M059J (cell line): ENCODE data around the gene MTHFD1L. TPM values are rescaled to one million over a fixed set of nuclear protein-coding genes. Genes with fewer than 3 reads are reported as not detected.

ENCODE experiments used
- DNase-seq: peaks from one replicate; pipeline ENCODE4 v3.0.0-alpha.2; 2012; ENCODE audit warnings: low read depth
- total RNA-seq: library from RNA; depleted of rRNA; stranded (reverse); fragments of >200 nt; shearing (Covaris generic); gene quantifications from 2 replicates; pipeline ENCODE4 v1.2.3, GENCODE V29; 2014

MTHFD1L gene
- total RNA-seq, 1 experiment from 2014 or later = 10.9 TPM

DNA sequence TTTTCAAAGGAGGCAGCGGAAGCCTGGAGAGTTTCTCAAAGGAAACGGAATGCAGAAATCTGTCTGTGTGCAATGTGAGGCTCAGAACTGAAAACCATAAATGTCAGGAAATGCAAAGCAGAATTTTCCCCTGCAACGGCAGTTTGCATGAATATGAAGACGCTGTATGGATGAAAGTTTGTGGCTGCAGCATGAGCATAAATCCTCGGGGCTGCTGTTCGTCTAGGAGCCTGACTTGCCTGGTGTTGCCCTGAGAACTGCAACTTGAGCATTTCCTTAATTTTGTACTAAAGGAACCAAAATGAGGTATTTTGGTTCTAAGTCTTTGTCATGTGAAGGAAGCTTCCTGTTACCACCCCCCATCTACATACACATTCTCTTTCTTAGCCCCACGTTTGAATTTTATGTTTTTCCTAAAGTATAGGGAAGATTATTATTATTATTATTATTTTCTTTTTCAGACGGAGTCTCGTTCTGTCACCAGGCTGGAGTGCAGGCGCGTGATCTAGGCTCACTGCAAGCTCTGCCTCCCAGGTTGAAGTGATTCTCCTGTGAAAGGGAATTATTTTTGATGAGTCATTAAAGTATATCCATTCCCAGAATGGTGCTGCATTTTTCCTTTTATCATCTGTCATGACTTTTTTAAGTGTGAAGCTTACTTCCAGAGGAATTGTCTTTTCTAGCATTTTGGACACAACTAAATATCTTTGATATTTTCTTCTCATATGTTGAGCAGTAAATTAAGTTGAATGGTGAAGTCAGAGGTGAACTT is 33.1 kb downstream of the MTHFD1L start:
- DNase-seq = peak; percentile 34

DNA sequence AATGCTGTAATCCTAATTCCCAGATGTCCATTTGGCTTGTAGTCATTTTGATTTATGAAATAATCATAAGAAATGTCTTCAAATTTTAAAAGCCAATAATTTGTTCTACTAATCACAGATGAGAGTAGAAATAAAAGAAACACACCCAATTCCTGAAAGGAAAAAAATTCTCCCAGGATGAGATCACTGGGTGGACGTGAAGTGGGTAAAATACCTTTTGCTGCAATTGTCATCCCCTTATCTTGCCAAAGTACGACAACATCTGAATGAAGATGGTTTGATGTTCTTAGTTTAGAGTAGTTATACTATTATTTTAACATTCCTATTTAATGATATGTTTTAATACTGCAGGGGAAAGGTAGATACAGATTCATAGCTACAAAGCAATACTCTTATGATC is 33.7 kb downstream of the MTHFD1L start:
- no peak for DNase-seq

DNA sequence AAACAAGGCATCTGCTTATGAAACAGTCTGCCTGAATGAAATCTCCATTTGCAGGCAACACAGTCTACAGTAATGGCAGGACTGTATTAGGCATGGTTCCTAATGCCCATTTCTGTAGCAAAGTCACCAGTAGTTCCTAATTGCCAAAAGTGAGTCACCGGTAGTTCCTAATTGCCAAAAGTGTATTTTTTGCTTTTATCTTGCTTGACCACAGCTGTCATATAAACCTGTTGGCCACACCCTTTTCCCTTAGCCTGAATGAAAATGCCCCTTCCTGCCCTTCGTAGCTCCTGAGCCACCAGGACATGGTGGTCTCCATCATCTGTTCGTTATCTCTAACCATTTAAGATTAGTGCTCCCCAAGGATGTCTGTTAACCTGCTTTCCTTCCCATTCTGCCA is 34.5 kb downstream of the MTHFD1L start:
- peak; percentile 72 for DNase-seq

DNA sequence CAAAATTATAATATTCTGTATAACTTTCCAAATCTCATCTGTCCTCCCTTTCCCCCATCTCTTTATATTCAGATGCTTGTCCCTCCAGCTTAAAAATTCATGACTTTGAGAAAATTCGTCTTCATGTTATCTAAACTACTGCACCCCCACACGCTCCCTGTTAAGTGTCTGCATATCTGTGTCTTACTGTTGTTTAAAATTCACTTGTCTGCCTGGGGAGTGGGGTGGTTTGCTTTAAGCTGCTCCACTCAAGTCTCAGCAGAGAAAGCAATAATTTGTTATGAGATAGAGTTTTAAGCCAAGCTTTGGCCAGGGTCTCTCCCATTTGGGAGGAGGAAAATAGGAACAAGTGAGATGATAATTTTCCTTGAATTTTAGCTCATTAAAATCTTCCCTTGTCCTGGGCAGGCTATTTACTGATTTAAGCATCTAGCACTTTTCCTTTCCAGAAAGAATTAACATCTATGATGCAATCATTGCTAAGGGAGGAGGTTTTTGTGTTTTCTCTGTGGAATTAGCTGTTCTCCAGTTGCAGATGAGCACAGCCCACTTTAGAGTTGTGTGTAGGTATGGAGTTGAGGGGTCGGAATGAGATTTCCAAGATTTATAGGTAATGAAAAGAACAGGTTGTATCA is 36.8 kb downstream of the MTHFD1L start:
- no peak for DNase-seq

DNA sequence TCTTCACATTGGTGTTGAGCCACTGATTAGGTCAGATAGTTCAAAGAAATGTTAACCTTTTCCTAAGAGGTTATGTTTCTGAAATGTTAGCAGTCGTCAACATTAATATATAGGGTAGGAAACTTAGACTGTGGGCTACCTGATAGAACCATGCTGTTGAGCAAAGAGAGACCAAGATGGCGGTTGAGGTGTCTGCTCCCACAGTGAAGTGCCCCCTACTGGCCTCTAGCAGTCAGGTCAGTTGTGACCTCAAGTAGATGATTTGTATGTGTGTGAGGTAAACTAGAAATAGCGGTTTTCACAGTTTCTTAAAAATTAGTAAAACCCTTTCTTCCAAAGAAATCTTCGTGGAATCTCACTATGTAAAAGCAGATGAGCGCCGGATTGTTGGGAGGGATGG is 40.3 kb downstream of the MTHFD1L start:
- no peak for DNase-seq

DNA sequence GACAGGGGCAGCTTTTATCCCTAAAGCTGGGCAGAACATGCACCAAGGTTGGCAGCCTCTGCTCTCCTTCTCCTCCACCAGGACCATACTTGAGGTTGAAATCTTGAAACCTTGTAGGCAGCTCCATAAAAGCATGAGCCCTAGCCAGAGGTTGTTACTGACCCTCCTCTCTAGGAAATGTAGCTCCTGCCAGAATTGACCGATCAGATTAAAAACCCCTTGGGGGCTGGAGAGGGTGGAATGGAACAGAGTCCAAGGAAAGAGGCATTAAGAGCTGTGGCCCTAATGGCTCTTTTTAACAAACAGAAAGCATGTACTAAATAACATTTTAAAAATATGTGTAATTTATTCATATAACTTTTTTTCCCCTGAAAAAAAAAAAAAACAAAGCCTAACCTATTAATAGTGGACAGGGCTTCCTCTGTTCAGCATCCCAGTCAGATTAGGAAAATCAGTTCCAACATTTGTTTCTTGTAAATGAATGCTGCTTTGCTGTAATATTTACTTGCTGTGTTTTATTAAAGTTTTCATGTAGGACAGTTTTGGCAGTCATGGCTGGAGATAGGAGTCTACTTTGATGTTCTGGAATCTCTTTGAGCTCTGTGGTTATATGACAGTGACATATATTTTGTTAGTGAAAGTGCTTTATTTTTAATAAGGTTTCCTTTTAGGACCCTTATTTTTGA is 41.3 kb downstream of the MTHFD1L start:
- no peak for DNase-seq

DNA sequence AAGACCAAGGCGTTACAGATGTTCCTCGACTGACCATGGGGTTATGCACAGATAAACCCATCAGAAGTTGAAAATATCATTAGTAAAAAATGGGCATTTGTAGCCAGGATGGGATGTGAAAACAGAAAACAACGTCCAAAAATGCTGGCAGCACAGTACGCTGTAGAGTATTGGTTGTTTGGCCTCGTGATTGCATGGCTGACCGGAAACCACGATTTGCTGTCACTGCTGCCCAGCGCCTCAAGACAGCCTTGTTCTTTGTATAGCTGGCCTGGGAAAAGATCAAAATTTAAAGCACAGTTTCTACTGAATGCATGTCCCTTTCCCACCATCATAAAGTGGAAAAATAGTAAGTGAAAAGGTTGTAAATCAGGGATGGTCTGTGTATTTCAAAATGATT is 41.9 kb downstream of the MTHFD1L start:
- no peak for DNase-seq

DNA sequence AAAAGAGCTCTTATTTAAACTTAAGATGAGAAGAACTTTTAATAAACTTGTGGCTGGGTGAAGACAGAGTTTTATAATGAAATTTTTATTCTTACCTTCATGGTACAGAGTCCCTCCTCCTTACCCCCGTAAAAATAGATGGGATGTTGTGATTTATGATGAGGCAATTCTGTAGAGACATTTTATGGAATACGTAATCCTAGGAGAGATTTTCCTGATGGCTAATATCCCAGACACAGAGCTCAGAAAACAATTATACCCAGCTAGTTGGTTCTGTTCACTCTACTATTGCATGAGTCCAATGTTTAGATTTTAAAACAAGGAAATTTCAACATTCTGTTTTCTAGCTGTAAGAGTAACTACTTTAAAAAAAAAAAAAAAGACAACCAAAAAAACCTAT is 43.4 kb downstream of the MTHFD1L start:
- DNase-seq = no peak

DNA sequence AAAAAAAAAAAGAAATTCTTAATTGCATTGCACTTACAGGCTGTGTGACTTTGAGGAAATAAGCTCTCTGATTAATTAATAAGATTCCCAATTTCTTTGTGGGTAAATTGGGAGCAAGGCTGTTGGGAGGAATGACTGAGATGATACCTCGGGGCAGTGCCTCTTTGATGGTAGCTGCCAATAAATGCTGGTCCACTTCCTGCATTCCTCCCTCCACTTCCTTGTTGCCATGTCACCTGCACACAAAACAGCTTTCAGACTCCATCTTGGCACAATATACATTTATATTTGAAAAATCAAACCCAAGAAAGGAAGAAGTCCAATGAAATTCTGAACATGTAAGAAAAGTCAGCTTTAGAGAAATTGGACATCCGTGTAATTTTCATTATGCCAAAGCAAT is 45.1 kb downstream of the MTHFD1L start:
- no peak for DNase-seq

DNA sequence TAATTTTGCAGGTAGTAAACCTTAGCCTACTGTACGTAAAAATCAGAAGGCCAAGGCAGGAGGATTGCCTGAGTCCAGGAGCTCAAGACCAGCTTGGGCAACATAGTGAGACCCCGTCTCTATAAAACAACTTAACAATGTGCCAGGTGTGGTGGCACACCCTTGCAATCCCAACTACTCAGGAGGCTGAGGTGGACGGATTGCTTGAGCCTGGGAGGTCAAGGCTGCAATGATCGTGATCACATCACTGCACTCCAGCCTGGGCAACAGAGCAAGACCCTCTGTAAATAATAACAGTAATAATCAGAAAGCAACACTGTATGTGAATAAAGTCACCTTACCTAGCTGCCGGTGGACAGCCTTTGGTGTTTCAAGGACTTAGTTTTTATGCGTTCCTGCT is 48.9 kb downstream of the MTHFD1L start:
- no peak for DNase-seq

DNA sequence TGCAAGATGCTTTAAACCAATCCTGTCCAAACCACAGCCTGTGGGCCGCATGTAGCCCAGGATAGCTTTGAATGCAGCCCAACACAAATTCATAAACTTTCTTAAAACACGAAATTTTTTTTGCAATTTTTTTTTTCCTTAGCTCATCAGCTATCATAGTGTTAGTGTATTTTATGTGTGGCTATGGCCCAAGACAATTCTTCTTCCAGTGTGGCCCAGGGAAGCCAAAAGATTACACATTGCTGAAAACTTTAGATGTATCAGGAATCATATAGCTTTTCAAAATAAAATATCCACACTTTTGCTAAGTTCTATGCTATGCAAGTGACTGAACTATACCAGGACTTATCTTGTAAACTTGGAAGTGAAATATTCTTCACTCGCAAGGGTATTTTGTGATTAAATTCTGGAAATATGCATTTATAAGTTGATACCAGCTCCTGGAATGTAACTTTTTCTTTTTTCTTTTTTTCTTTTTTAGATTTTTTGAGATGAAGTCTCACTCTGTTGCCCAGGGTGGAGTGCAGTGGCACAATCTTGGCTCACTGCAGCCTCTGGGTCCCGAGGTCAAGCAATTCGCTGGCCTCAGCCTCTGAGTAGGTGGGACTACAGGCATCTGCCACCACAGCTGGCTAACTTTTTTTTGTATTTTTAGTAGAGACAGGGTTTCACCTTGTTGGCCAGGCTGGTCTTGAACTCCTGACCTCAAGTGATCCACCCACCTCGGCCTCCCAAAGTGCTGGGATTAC is 49.8 kb downstream of the MTHFD1L start:
- no peak for DNase-seq

DNA sequence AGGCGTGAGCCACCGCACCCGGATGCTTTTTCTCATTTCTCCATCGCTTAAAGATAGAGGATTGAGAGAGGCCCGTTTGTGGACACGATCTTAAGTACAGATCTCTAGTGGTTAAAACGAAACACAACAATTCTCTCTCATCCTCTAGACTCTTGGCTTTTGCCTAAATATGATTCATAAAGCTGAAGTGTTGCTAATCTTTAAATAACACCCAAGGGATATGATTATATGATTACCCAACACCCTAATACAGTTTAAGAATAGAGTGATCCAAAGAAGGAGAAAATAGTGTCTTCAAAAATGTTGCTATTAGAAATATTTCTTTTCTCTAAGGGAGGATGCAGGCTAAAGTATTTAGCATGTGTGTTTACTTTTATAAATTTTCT is 50.4 kb downstream of the MTHFD1L start:
- no peak for DNase-seq

DNA sequence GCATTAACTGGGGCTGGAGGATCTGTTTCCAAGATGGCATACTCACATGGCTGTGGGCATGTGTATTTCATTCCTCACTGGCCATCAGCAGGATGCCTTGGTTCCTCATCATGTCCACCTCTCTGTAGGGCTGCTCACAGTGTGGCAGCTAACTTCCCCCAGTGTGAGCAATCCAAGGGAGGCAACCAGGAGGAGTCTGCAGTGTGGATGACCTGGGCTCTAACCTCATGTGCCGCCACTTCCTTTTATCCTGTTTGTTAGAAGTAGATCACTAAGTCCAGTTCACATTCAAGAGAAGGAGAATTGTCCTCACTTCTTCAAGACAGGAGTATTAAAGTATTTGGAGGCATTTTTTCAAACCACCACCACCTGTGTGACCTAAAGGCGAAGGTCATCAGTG is 54.4 kb downstream of the MTHFD1L start:
- DNase-seq = no peak

DNA sequence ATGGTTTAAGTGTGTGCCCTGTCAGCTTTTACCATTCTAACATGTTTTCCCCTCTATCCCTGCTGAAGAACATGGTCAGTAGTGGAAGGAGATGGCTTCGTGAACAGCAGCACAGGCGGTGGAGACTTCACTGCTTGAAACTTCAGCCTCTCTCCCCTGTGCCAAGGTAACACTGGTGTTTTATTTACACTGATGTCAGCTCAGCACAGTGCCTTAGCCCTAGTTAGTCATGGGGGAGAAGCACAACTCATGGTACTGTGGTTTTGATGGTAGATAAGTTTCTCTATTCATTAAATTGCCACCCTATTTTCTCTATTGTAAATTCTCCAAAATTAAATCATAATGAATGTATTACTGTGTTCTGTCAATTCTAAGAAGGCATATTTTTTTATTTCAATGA is 56.6 kb downstream of the MTHFD1L start:
- DNase-seq = peak; percentile 53

DNA sequence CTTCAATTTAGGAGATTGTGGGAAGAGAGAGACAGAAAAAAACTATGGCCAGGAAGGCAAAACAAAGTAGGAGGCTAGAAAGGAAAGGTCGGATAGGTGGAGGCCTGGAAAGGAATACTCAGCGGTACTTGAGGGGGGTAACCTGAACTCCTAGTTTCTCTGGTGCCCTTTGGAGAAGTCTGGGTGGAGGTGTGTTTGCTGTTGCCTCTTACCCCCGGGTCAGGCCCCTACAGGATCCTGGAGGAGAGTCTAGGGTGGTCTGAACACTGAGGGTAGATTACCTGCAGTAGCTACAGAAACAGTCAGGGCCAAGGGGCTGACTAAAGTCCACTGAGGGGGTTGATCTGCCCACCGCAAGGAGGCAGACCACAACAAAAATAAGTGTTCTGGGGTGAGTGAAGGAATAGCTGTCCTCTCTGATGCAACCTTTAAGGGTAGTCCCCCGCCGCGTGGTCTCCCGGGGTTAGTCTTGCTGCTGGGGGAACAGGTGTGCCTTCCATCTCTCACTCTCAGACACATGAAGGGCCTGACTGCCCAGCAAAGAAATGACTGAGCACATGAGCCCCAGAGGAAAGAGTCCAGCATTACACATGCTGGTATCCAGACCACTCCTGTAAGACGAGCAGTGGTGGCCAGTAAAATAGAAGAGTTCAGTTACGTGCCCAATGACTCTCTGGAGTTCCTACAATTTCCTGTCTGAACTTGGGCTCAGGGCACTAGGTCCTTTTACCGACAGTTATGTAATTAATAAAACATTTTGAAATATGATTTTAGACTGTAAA is 59.5 kb downstream of the MTHFD1L start:
- DNase-seq = no peak

DNA sequence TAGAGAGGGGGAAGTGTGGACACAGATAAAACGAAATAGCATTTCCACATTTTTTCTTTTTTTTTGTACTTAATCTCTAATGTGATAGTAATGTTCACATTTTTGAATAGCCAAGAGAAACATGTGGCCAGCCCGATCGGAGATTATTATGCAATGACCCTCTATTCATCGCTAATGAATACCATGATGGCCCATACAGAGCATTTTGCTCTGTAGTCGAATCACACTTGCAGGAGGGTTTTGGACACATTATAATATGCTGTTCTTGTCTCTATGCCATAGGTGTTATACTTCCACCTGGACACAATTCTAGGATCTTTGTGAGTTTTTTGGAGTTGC is 60.1 kb downstream of the MTHFD1L start:
- no peak for DNase-seq

DNA sequence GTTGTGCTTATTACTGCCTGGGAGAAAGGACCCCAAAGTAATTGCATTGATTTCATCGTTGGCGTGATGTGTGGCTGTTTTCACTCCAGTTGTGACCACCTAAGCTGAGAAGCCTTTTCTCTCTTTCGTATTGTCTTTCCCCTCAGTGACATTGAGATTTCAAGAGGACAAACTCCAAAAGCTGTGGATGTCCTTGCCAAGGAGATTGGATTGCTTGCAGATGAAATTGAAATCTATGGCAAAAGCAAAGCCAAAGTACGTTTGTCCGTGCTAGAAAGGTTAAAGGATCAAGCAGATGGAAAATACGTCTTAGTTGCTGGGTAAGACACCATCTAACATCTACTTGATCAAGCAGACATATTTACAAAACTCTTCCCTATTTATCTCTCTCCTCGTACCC is 60.5 kb downstream of the MTHFD1L start:
- DNase-seq = no peak

DNA sequence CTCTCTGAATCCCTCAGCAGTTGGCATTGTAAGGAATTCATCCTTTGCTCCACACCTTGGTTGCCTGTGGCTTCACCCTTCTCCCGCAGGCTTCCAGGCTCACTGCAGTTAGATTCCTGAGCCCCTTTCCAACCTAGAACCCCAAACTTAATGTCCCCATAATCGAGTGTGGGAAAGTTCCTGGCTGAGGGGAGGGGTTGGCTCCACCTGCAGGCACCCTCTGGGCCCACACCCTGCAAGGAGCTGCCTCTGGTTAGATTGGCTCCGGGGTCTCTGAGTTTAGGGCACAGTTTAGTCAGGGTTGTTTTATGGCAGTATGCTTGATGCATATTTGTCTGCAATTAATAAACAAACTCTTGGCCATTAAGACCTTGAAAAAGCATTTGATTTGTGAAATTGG is 63.4 kb downstream of the MTHFD1L start:
- DNase-seq = no peak

DNA sequence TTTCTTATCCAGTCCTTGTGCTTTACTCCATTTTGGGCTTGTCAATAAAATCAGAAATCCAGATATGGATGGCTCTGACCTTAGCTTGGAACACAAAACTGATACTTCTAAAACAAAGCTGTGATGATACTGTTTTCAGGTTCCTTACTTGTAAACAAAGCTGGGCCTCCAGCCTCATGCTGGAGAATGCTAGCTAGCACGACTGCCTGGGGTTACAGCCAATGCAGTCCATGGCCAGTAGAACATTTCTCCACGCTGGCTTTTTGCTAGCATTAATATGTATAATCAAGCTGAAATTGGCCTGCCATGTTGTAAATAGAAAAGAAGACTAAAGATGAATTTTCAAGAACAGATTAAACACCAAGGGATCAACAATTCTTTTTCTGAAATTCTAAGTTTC is 63.9 kb downstream of the MTHFD1L start:
- DNase-seq = no peak

DNA sequence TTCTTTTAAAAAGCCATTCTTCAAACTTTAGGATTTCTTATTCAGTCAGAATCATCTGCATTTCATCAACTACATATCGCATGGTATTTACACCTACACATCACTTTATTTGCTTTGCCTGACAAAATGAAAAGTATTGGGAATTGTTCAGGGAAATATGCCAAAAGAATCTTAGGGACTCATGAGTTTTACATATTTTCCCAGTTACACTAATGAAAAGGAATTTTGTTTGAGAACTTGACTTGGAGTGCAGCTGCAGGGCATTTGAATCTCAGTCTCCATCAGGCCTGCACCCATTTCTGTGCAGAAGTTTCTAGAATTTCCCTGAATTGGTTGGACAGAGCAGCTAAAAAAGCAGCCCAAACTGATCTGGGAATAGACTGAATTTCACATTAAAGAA is 65.3 kb downstream of the MTHFD1L start:
- DNase-seq = no peak

DNA sequence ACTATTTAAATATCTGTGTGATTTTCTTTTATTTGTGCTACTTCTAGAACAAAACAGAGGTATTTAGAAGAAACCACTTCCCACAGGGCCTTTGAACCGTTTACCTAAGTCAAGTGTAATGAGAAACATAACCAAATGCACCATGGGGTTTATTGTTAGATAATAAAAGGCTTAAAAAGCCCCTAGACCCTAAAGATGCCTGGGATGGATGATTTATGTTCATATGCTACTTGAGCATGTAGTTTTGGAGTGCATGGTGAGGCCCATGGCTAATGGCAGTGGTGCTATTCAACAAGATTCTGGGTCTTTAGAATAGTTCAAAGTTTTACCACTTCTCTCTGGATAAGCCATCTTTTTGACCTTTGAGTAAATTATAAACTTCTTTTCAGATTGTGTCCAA is 65.9 kb downstream of the MTHFD1L start:
- no peak for DNase-seq

DNA sequence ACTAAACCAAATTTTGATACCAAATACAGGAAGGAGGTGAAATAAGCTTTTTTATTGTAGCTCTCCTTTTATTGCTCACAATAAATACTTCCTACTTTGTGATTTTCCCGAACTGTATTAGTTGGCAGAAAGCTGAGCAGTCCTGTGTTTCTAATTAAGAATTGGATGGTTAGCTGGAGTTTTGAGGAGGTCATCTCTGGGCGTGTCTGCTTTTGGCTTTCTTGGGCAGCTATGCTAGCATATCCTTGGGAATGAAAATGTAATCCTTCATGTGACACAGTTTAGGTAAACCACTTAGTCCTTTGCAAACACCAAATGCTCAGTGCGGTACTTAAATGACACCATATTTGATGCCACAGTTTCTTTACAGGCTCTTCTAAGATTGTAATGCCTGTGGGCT is 67.5 kb downstream of the MTHFD1L start:
- DNase-seq = no peak
